Endothelial cell of umbilical vein (primary cell): ENCODE results near the gene LDAF1. TPM values are rescaled to one million over a fixed set of nuclear protein-coding genes. Genes with fewer than 3 reads are reported as not detected.

Experiments used
- BruUV-seq: library from RNA; stranded (reverse); fragments of 400-500 nt; replicated peaks from 2 replicates; lab custom pipeline; 2021; lab: Mats Ljungman, UMichigan
- CTCF ChIA-PET: fragments of 300-600, 350-600 bp; sonication (Branson Sonifier 250); formaldehyde crosslinking; loops from one replicate; lab custom pipeline; 2021; ENCODE audit warnings: antibody characterized with exemption, inconsistent platforms; lab: Charles Lee
- POLR2A ChIA-PET: fragments of 300-600, 350-600 bp; sonication (Branson Sonifier 250); formaldehyde crosslinking; loops from one replicate; lab custom pipeline; 2021; ENCODE audit warnings: antibody characterized with exemption, inconsistent platforms; lab: Charles Lee
- DNase-seq: peaks from one replicate; pipeline ENCODE4 v3.0.0-alpha.2; 2011; ENCODE audit warnings: low read depth, low spot score
- FAIRE-seq: peaks from 2 replicates; lab custom pipeline; 2011; peaks lifted over from hg19 to GRCh38; lab: Jason Lieb, UNC
- H2AFZ ChIP-seq: 2 replicates; pipeline ENCODE4 v1.6.0; 2012; ENCODE audit warnings: low read depth, low read length, control low read depth, inconsistent platforms
- H3K27ac ChIP-seq: 2 replicates; pipeline ENCODE4 v1.5.1; 2011; ENCODE audit warnings: low read depth, mild to moderate bottlenecking, control low read depth, low read length, moderate library complexity; ENCODE audit not compliant: insufficient read depth
- H3K27me3 ChIP-seq, 2 experiments: 2 replicates each; pipeline versions ENCODE4 v1.6.0 to v1.6.1; 2011; ENCODE audit warnings: low read length in 2 of 2, mixed read lengths in 1 of 2; ENCODE audit not compliant: control insufficient read depth in 2 of 2, insufficient read depth in 2 of 2
- H3K36me3 ChIP-seq, 2 experiments: 2 replicates in 1 of 2; 3 replicates in 1 of 2; pipeline ENCODE4 v1.5.1; 2011; ENCODE audit warnings: low read length in 2 of 2, mild to moderate bottlenecking in 1 of 2, moderate library complexity in 1 of 2; ENCODE audit not compliant: control insufficient read depth in 2 of 2, insufficient read depth in 2 of 2; ENCODE audit errors: extremely low read depth in 1 of 2
- H3K4me1 ChIP-seq: 3 replicates; pipeline ENCODE4 v1.5.1; 2011; ENCODE audit warnings: mild to moderate bottlenecking, low read length; ENCODE audit not compliant: control insufficient read depth, insufficient read depth; ENCODE audit errors: extremely low read depth
- H3K4me2 ChIP-seq: 2 replicates; pipeline ENCODE4 v1.6.1; 2011; ENCODE audit warnings: low read length, control low read depth, mixed read lengths; ENCODE audit not compliant: insufficient read depth
- H3K4me3 ChIP-seq, 3 experiments: fragments of 200-600 bp in 1 of 3; sonication (generic), shearing (Covaris generic) in 1 of 3; replicated peaks in 1 of 3; 2 replicates each; pipeline ENCODE4 v1.5.1; 2011 to 2016; ENCODE audit warnings: control low read depth in 3 of 3, low read length in 3 of 3, mild to moderate bottlenecking in 2 of 3, inconsistent platforms in 1 of 3, low read depth in 1 of 3, moderate library complexity in 1 of 3; ENCODE audit not compliant: insufficient read depth in 1 of 3
- H3K79me2 ChIP-seq: 2 replicates; pipeline ENCODE4 v1.6.0; 2012; ENCODE audit warnings: low read length, inconsistent platforms; ENCODE audit not compliant: control insufficient read depth, insufficient read depth
- H3K9ac ChIP-seq: replicated peaks from 2 replicates; pipeline ENCODE3; 2011; ENCODE audit warnings: low read length, control low read depth; ENCODE audit not compliant: insufficient read depth; ENCODE audit errors: extremely low read depth
- H3K9me1 ChIP-seq: replicated peaks from 3 replicates; pipeline ENCODE4 v1.6.0; 2011; ENCODE audit warnings: mild to moderate bottlenecking, low read length; ENCODE audit not compliant: control insufficient read depth, insufficient read depth; ENCODE audit errors: extremely low read depth
- H3K9me3 ChIP-seq: replicated peaks from 2 replicates; pipeline ENCODE4 v1.5.1; 2012; ENCODE audit warnings: low read length, inconsistent platforms; ENCODE audit not compliant: control insufficient read depth, insufficient read depth
- H4K20me1 ChIP-seq: replicated peaks from 2 replicates; pipeline ENCODE3; 2011; ENCODE audit warnings: mild to moderate bottlenecking, low read length; ENCODE audit not compliant: control insufficient read depth, insufficient read depth; ENCODE audit errors: extremely low read depth
- CTCF ChIP-seq, 2 donors: IDR thresholded peaks; 1 replicate in 1 of 2; 2 replicates in 1 of 2; pipeline ENCODE4 v1.5.1; 2011; ENCODE audit warnings: low read length in 2 of 2, mild to moderate bottlenecking in 2 of 2, moderate library complexity in 2 of 2, control low read depth in 1 of 2, inconsistent platforms in 1 of 2, low read depth in 1 of 2; ENCODE audit not compliant: insufficient read depth in 1 of 2; ENCODE audit errors: extremely low read depth in 1 of 2
- EZH2 ChIP-seq: IDR thresholded peaks from 2 replicates; pipeline ENCODE4 v1.6.1; 2012; ENCODE audit warnings: borderline replicate concordance, low read depth, mild to moderate bottlenecking, moderate library complexity, low read length, inconsistent platforms; ENCODE audit not compliant: severe bottlenecking
- FOS ChIP-seq: IDR thresholded peaks from 2 replicates; pipeline ENCODE4 v1.6.1; 2011; ENCODE audit warnings: mild to moderate bottlenecking, low read length, moderate library complexity, borderline replicate concordance; ENCODE audit not compliant: insufficient read depth
- GATA2 ChIP-seq: IDR thresholded peaks from 2 replicates; pipeline ENCODE4 v1.7.0; 2011; ENCODE audit warnings: low read depth, mild to moderate bottlenecking, moderate library complexity, mixed read lengths, low read length; ENCODE audit not compliant: insufficient read length, insufficient read depth
- JUN ChIP-seq: IDR thresholded peaks from 2 replicates; pipeline ENCODE4 v1.6.1; 2011; ENCODE audit warnings: borderline replicate concordance, low read depth; ENCODE audit not compliant: insufficient read length, insufficient read depth
- MAX ChIP-seq: IDR thresholded peaks from 2 replicates; pipeline ENCODE4 v1.6.1; 2011; ENCODE audit not compliant: insufficient read depth, insufficient read length
- MYC ChIP-seq: IDR thresholded peaks from one replicate; pipeline ENCODE4 v1.6.1; 2011; ENCODE audit warnings: mild to moderate bottlenecking, low read depth, low read length
- POLR2A ChIP-seq: IDR thresholded peaks from 2 replicates; pipeline ENCODE4 v1.6.1; 2012; ENCODE audit warnings: low read depth, mild to moderate bottlenecking, control low read depth, low read length
- POLR2AphosphoS5 ChIP-seq: IDR thresholded peaks from 2 replicates; pipeline ENCODE4 v1.6.1; 2012; ENCODE audit warnings: low read depth, mild to moderate bottlenecking, control low read depth, low read length, moderate library complexity; ENCODE audit not compliant: insufficient read depth
- dilution Hi-C: fragments of 300-500 bp; cut with MboI; formaldehyde crosslinking; loops from one replicate; pipeline ENCODE4 v1.15.0; 2019; ENCODE audit warnings: low sequenced_read_pairs; ENCODE audit not compliant: extremely low pct_ligation_motif_present
- intact Hi-C: fragments of 100-400 bp; cut with micrococcal nuclease; formaldehyde crosslinking; loops from one replicate; pipeline ENCODE4 v1.10.0; 2022
- polyA plus RNA-seq, 4 experiments: library from polyadenylated mRNA; depleted of rRNA in 3 of 4; stranded (reverse) in 3 of 4; unstranded in 1 of 4; fragments of >200 nt; gene quantifications; 2 replicates each; pipeline versions ENCODE4 v1.2.1 to v1.2.3, GENCODE V29; 2011 to 2012; ENCODE audit warnings: missing spikeins in 1 of 4
- total RNA-seq: library from RNA; stranded (reverse); gene quantifications from 2 replicates; pipeline ENCODE4 v1.2.3, GENCODE V29; 2021

The LDAF1 gene
- total and polyA plus RNA-seq, 2 donors (not counting 3 experiments of a cell fraction or from before 2014, with no cell fraction given) = 20.4 to 37.5 TPM

- no peak overlapping the region for H3K9ac ChIP-seq
- DNase-seq (no peak), FAIRE-seq (no peak)
- peaks cover 5 to 20% of the 10 kb centered on the region in 2 experiments for H3K36me3 ChIP-seq
- TF ChIP-seq POLR2A (no peak), CTCF (IDR thresholded peaks at IDR 0.05; ENCODE audit: extremely low read depth in 1 of 2, insufficient read depth in 1 of 2, low read depth in 1 of 2, low read length in 2 of 2) (no peak), GATA2 (no peak), MAX (no peak), EZH2 (no peak), FOS (no peak), POLR2AphosphoS5 (no peak), MYC (no peak), JUN (no peak)
- H3K27ac ChIP-seq = no peak overlapping the region
- intact Hi-C loops (no loop called here), dilution Hi-C loops (no loop called here)
- H3K4me2 ChIP-seq = no peak overlapping the region
- ChIA-PET CTCF (interaction anchor here (0.6 to 1.9 kb wide), 3 partner anchors 10 to 43 kb away, joined by 3 to 7 read pairs (median 3); no protein-coding TSS in a partner anchor), POLR2A (no interaction called here)
- no peak overlapping the region for H3K4me3 ChIP-seq
- H3K4me1 ChIP-seq = no peaks in the 10 kb centered on the region
- BruUV-seq = no TSS peak
- no peak overlapping the region for H2AFZ ChIP-seq
- H3K27me3 ChIP-seq = no peaks in the 10 kb centered on the region
- no peaks in the 10 kb centered on the region for H3K9me1 ChIP-seq
- no peaks in the 10 kb centered on the region for H3K9me3 ChIP-seq
- H4K20me1 ChIP-seq = no peaks in the 10 kb centered on the region
- H3K79me2 ChIP-seq = no peaks in the 10 kb centered on the region
These were observed 16.9 kb downstream of the LDAF1 start for GRCh38 chr16:21175397-21175796.
